ENCODE data around the gene SKP1.
"Not testable (repeated sequence)": the region's sequence is repeated elsewhere in the genome, so short reads cannot be mapped to it uniquely, and the experiment has no call there.

SKP1 gene

GRCh38 chr5:134177369-134178095 is 782 bp upstream of the SKP1 start:
- no peak for DNase-seq (ENCODE audit: low read depth)

- DNase-seq (ENCODE audit: low read depth), result no peak
These were observed 734 bp downstream of the SKP1 start for GRCh38 chr5:134175921-134176510.

GRCh38 chr5:134174841-134175839 is 1.6 kb downstream of the SKP1 start:
- no peak for DNase-seq (ENCODE audit: low read depth)

- DNase-seq (ENCODE audit: low read depth), result no peak
These were observed 4.8 kb downstream of the SKP1 start for GRCh38 chr5:134171972-134172371.

GRCh38 chr5:134162592-134162991 is 14.2 kb downstream of the SKP1 start:
- DNase-seq (ENCODE audit: low read depth), result no peak

GRCh38 chr5:134161513-134162395 is 15.0 kb downstream of the SKP1 start:
- no peak for DNase-seq (ENCODE audit: low read depth)

- DNase-seq (ENCODE audit: low read depth), result no peak
These were observed 23.1 kb downstream of the SKP1 start for GRCh38 chr5:134153657-134154056.

- DNase-seq (ENCODE audit: low read depth), result no peak
These were observed 23.5 kb downstream of the SKP1 start for GRCh38 chr5:134153241-134153640.

GRCh38 chr5:134152173-134152832 is 24.4 kb downstream of the SKP1 start:
- not testable (repeated sequence) for DNase-seq (ENCODE audit: low read depth)

- no peak for DNase-seq (ENCODE audit: low read depth)
These were observed 25.0 kb downstream of the SKP1 start for GRCh38 chr5:134151723-134152122.

GRCh38 chr5:134149571-134150303 is 27.0 kb downstream of the SKP1 start:
- DNase-seq (ENCODE audit: low read depth), result no peak

- DNase-seq (ENCODE audit: low read depth), result no peak
These were observed 27.7 kb downstream of the SKP1 start for GRCh38 chr5:134148986-134149539.

GRCh38 chr5:134148316-134148715 is 28.4 kb downstream of the SKP1 start:
- no peak for DNase-seq (ENCODE audit: low read depth)

- no peak for DNase-seq (ENCODE audit: low read depth)
These were observed 29.9 kb downstream of the SKP1 start for GRCh38 chr5:134146651-134147518.

GRCh38 chr5:134145779-134146581 is 30.8 kb downstream of the SKP1 start:
- DNase-seq (ENCODE audit: low read depth), result peak; percentile 73

- DNase-seq (ENCODE audit: low read depth), result no peak
These were observed 31.6 kb downstream of the SKP1 start for GRCh38 chr5:134145041-134145757.
